ENCODE results near the gene SERPINA5.

SERPINA5 gene

GRCh38 chr14:94550041-94550440 is 31.2 kb upstream of the SERPINA5 start:
- DNase-seq, result no peak

GRCh38 chr14:94555991-94556390 is 25.2 kb upstream of the SERPINA5 start:
- no peak for DNase-seq

GRCh38 chr14:94557327-94557726 is 23.9 kb upstream of the SERPINA5 start:
- no peak for DNase-seq

GRCh38 chr14:94558842-94559241 is 22.4 kb upstream of the SERPINA5 start:
- DNase-seq, result no peak

- no peak for DNase-seq
Observed at GRCh38 chr14:94559638-94560290, 21.5 kb upstream of the SERPINA5 start.

GRCh38 chr14:94560291-94560665 is 20.9 kb upstream of the SERPINA5 start:
- DNase-seq, result no peak

- no peak for DNase-seq
Observed at GRCh38 chr14:94560751-94561655, 20.2 kb upstream of the SERPINA5 start, which contains the start of gene SERPINA4. TSS of gene SERPINA4 (plus strand) at chr14:94561442. CDS start at chr14:94563483, 2,041 bp downstream.

- no peak for DNase-seq
Observed at GRCh38 chr14:94561656-94562010, 19.6 kb upstream of the SERPINA5 start.

GRCh38 chr14:94562022-94562421 is 19.2 kb upstream of the SERPINA5 start:
- no peak for DNase-seq

GRCh38 chr14:94562941-94563883 is 18.0 kb upstream of the SERPINA5 start:
- DNase-seq, result no peak

GRCh38 chr14:94564381-94564780 is 16.8 kb upstream of the SERPINA5 start:
- DNase-seq, result no peak

- no peak for DNase-seq
Observed at GRCh38 chr14:94568186-94568585, 13.0 kb upstream of the SERPINA5 start.

- no peak for DNase-seq
Observed at GRCh38 chr14:94569381-94570001, 11.7 kb upstream of the SERPINA5 start.

- no peak for DNase-seq
Observed at GRCh38 chr14:94570002-94570400, 11.2 kb upstream of the SERPINA5 start.

- no peak for DNase-seq
Observed at GRCh38 chr14:94570440-94570839, 10.8 kb upstream of the SERPINA5 start.

GRCh38 chr14:94571395-94571794 is 9.8 kb upstream of the SERPINA5 start:
- DNase-seq, result no peak

GRCh38 chr14:94571950-94572349 is 9.3 kb upstream of the SERPINA5 start:
- no peak for DNase-seq

- no peak for DNase-seq
Observed at GRCh38 chr14:94572637-94573303, 8.5 kb upstream of the SERPINA5 start.

- no peak for DNase-seq
Observed at GRCh38 chr14:94573475-94574277, 7.5 kb upstream of the SERPINA5 start.

- DNase-seq, result no peak
Observed at GRCh38 chr14:94574336-94574735, 6.9 kb upstream of the SERPINA5 start.
